Smooth muscle cell (in vitro differentiated cells): Measurements from ENCODE around the gene GABBR1. TPM values are rescaled to one million over a fixed set of nuclear protein-coding genes. Genes with fewer than 3 reads are reported as not detected.

Source experiments
- DNase-seq: peaks from one replicate; lab custom pipeline; 2025; ENCODE audit not compliant: unreplicated experiment; lab: John Stamatoyannopoulos, UW
- H2AFZ ChIP-seq: fragments of 200-600 bp; sonication (generic); 2 replicates; pipeline ENCODE4 v1.6.0; 2016; ENCODE audit warnings: antibody characterized with exemption, low read depth, mild to moderate bottlenecking
- H3F3A ChIP-seq: fragments of 200-600 bp; sonication (generic); 2 replicates; pipeline ENCODE4 v1.6.0; 2017; ENCODE audit warnings: antibody characterized with exemption, low read depth
- H3K27ac ChIP-seq: fragments of 200-600 bp; sonication (generic); 2 replicates; pipeline ENCODE4 v1.5.1; 2016; ENCODE audit warnings: low read depth, mild to moderate bottlenecking
- H3K27me3 ChIP-seq: fragments of 200-600 bp; sonication (generic); 2 replicates; pipeline ENCODE4 v1.6.1; 2016; ENCODE audit warnings: low read depth, mild to moderate bottlenecking
- H3K36me3 ChIP-seq: fragments of 200-600 bp; sonication (generic); 2 replicates; pipeline ENCODE4 v1.5.1; 2016; ENCODE audit warnings: low read depth
- H3K4me1 ChIP-seq: fragments of 200-600 bp; sonication (generic); 2 replicates; pipeline ENCODE4 v1.5.1; 2016; ENCODE audit warnings: low read depth
- H3K4me2 ChIP-seq: fragments of 200-600 bp; sonication (generic); 2 replicates; pipeline ENCODE4 v1.6.0; 2016; ENCODE audit warnings: mild to moderate bottlenecking
- H3K4me3 ChIP-seq: fragments of 200-600 bp; sonication (generic); 2 replicates; pipeline ENCODE4 v1.5.1; 2016; ENCODE audit warnings: mild to moderate bottlenecking
- H3K79me2 ChIP-seq: fragments of 200-600 bp; sonication (generic); 2 replicates; pipeline ENCODE4 v1.6.0; 2016; ENCODE audit warnings: low read depth, mild to moderate bottlenecking
- H3K9ac ChIP-seq: fragments of 200-600 bp; sonication (generic); 2 replicates; pipeline ENCODE4 v1.6.0; 2016; ENCODE audit warnings: low read depth
- H3K9me3 ChIP-seq: fragments of 200-600 bp; sonication (generic); replicated peaks from 2 replicates; pipeline ENCODE4 v1.5.1; 2016; ENCODE audit warnings: low read depth
- H4K20me1 ChIP-seq: fragments of 200-600 bp; sonication (generic); 2 replicates; pipeline ENCODE4 v1.6.0; 2016; ENCODE audit warnings: low read depth
- CTCF ChIP-seq: fragments of 200-600 bp; sonication (generic); IDR thresholded peaks from 2 replicates; pipeline ENCODE4 v1.5.1; 2017; ENCODE audit warnings: borderline replicate concordance, mild to moderate bottlenecking, antibody characterized with exemption; ENCODE audit not compliant: insufficient read depth, poor library complexity, severe bottlenecking
- WGBS: methylation state at CpG from one replicate; pipeline ENCODE4 v1.1.7; 2016; ENCODE audit warnings: low lambda C conversion rate; 5-methylcytosine and 5-hydroxymethylcytosine counted together
- polyA plus RNA-seq: library from polyadenylated mRNA; unstranded; fragments of >200 nt; fragmentation: Nextera tagmentation; extraction: Ambion mirVana; gene quantifications from 2 replicates; pipeline ENCODE4 v1.2.1, GENCODE V29; 2016
- total RNA-seq: library from RNA; depleted of rRNA; stranded (reverse); fragments of >200 nt; gene quantifications from 2 replicates; pipeline ENCODE4 v1.2.3, GENCODE V29; 2014

GABBR1 gene
- total and polyA plus RNA-seq, 2 experiments from 2014 or later: 13.2 to 26.0 TPM

GRCh38 chr6:29519291-29520010 lies 113.5 kb downstream of the GABBR1 start:
- no peaks in the 10 kb centered on the region for H3F3A ChIP-seq
- H2AFZ ChIP-seq: no peak overlapping the region
- 88% methylated on average over 6 of the region's 6 CpGs for WGBS
- H4K20me1 ChIP-seq: no peaks in the 10 kb centered on the region
- no peaks in the 10 kb centered on the region for H3K4me1 ChIP-seq
- no peaks in the 10 kb centered on the region for H3K9me3 ChIP-seq
- no peaks in the 10 kb centered on the region for H3K36me3 ChIP-seq
- no peak overlapping the region for H3K27ac ChIP-seq
- no peak overlapping the region for H3K9ac ChIP-seq
- no peaks in the 10 kb centered on the region for H3K79me2 ChIP-seq
- no peak for TF ChIP-seq CTCF
- DNase-seq: no peak
- H3K4me2 ChIP-seq: no peak overlapping the region
- no peak overlapping the region for H3K4me3 ChIP-seq
- H3K27me3 ChIP-seq: no peaks in the 10 kb centered on the region

GRCh38 chr6:29517728-29518440 lies 115.1 kb downstream of the GABBR1 start:
- WGBS: 82% methylated on average over 7 of the region's 7 CpGs
- Histone ChIP-seq H3K27ac (no peak overlapping the region), H3K79me2 (no peaks in the 10 kb centered on the region), H2AFZ (no peak overlapping the region), H3K4me3 (no peak overlapping the region), H3K9me3 (no peaks in the 10 kb centered on the region), H3K27me3 (no peaks in the 10 kb centered on the region), H3K9ac (no peak overlapping the region), H3K36me3 (no peaks in the 10 kb centered on the region), H3K4me2 (no peak overlapping the region), H4K20me1 (no peaks in the 10 kb centered on the region), H3F3A (no peaks in the 10 kb centered on the region), H3K4me1 (no peaks in the 10 kb centered on the region)
- TF ChIP-seq CTCF: no peak
- no peak for DNase-seq

- Histone ChIP-seq H3K27ac (no peak overlapping the region), H3K4me3 (no peak overlapping the region), H2AFZ (no peak overlapping the region), H3K9ac (no peak overlapping the region), H3K36me3 (no peaks in the 10 kb centered on the region), H3F3A (no peaks in the 10 kb centered on the region), H3K4me2 (no peak overlapping the region), H3K79me2 (no peaks in the 10 kb centered on the region), H4K20me1 (no peaks in the 10 kb centered on the region), H3K27me3 (no peaks in the 10 kb centered on the region), H3K9me3 (no peaks in the 10 kb centered on the region), H3K4me1 (no peaks in the 10 kb centered on the region)
- TF ChIP-seq CTCF: no peak
- WGBS: 89% methylated on average over 1 of the region's 1 CpG
- no peak for DNase-seq
Observed at GRCh38 chr6:29517245-29517644, 115.7 kb downstream of the GABBR1 start.
